CD4-positive, alpha-beta T cell treated with Interleukin-21 for 1 hour (primary cell): ENCODE results near the gene LCOR.

Source experiments
- DNase-seq: peaks from one replicate; pipeline ENCODE4 v3.0.0-alpha.2; 2020

The LCOR gene

DNA sequence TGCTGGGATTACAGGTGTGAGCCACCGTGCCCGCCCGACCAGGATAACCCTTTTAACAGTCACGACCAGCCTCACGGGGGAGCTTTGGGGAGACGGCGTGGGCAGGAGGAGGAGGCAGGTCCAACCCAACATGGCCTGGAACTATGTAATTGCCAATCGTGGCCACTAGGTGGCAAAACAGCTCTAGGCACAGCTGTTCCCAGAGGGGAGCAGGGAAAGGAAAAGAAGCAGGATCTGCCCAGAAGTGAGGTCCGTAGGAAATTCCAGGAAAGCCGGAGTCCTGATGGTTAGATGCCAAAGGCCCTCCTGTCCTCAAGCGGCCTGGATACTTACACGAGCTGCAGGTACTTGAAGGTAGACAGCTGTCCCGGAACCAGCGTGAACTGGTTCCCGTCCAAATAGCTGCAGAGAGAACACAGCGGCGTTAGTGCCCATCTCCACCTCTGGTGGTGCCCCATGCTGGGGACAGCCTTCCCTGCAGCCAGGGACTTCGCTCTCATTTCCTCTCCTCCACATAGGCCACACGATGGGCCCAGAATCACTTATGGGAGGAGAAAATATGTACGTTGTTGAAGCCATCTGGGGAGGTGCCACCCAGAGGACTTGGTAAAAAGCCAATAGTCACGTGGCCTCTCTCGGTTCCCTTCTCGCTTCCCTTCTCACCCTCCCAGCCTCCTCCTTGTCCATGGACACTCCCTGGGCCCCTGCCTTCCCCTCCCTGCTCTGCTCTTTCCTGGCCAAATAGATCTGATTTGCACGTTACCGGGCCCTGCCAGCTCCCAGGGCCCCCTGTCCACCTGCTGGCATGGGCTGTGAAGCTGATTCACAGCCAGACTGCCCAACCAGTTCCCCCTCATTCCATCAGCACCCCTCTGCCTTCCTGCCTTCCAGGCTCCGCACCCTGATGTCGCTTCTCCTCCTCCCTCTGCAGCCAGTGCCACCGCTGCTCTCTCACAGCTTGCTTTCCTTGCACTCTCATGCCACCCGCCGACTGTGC is 205.6 kb downstream of the LCOR start:
- DNase-seq: peak; percentile 66

DNA sequence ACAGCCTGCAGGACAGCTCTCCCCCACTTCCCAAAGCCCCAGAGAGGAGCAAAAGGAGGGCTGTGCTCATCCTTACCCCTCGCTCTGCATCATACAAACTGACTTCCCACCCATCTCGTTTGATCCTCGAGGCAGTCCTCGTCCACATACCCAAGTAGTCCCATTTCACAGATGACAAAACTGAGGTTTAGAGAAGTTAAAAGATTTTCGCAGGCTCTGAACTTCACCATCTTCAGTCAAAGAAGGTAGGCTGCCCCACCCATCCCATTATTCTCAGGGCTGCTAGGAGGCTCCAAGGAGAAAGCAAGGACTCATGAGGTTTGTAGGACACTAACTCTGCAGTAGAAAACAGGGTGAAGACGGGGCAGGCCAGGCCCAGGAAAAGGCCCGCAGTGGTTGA is 206.6 kb downstream of the LCOR start:
- no peak for DNase-seq

DNA sequence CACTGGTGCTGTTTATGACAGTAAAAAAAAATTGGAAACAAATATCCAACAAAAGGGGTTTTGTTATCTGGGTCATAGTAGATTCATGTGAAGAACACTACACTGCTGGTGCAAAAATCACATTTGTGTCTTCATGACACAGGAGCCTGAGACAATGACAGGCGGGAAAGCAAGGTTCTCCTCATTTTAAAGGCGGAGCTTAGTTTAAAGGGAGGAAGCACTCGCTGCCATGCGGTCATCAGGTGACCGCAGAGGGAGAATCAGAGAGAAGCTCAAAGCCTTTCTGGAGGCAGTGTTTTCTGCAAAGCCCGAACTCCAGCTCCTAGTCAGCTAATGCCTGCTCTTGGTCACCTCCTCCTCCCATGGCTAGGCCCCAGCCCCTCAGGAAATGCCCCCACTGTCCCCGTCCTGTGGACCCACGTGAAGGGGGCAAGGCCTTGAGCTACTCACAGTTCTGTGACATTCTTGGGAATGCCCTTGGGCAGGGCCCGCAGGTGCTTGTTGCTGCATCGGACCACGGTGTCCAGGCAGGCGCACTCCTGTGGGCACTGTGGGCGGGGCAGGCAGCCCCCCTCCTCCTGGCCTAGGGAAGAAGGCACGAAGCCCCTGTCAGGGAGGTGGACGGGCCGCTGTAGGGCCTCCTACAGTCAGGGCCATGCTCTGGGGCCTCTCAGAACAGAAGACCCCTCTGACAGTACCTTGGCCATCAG is 207.6 kb downstream of the LCOR start:
- no peak for DNase-seq

DNA sequence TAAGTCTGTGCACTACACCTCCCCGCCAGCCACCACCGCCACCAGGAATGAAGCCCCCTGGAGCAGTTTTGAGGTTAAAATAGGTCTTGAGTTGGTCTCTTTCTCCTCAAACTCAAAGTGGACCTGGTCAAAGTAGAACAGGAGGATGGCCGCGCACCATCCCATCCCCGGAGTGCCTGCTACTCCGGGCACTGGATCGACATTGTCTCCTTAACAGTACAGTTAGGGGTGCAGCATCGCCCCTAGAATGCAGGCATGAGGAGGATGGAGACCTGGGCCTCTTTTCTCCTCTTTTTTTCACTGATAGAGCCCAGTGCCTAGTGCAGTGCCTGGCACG is 208.1 kb downstream of the LCOR start:
- no peak for DNase-seq

DNA sequence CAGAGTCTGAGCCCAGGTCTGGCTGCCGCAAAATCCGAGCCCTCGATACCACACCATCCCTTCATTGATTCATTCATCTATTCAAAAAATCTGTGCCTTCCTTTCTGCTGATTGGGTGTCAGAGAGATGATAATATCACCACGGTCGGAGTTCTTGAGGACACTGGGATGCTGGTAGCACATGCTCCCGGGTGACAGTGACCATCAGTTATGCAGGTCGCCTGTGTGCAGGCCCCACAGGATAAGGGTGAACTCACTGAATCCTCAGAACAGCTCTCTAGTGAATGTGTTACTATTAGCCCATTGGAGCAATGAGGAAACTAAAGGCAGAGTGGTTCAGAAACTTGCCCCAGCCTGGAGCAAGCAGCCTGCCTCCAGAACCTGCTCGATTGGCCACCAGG is 208.6 kb downstream of the LCOR start:
- DNase-seq: no peak

DNA sequence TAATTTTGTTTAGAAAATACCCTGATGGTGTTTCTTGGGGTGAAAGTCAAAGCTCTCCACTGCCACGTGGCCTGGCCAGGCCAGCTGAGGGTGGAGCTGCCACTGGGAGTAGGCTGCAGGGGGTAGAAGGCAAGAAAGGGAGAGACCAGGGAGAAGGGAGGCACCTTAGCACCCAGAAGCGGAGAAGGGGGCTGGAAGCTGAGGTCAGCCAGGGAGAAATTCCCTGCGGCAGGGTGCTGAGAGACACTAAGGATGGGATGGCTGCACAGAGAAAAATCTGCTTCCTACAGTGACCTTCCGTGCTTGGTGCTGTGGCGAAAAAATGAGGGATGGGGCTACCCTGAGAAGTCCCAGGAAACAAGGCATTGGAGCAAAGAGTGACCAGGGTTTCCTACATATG is 210.0 kb downstream of the LCOR start:
- no peak for DNase-seq

DNA sequence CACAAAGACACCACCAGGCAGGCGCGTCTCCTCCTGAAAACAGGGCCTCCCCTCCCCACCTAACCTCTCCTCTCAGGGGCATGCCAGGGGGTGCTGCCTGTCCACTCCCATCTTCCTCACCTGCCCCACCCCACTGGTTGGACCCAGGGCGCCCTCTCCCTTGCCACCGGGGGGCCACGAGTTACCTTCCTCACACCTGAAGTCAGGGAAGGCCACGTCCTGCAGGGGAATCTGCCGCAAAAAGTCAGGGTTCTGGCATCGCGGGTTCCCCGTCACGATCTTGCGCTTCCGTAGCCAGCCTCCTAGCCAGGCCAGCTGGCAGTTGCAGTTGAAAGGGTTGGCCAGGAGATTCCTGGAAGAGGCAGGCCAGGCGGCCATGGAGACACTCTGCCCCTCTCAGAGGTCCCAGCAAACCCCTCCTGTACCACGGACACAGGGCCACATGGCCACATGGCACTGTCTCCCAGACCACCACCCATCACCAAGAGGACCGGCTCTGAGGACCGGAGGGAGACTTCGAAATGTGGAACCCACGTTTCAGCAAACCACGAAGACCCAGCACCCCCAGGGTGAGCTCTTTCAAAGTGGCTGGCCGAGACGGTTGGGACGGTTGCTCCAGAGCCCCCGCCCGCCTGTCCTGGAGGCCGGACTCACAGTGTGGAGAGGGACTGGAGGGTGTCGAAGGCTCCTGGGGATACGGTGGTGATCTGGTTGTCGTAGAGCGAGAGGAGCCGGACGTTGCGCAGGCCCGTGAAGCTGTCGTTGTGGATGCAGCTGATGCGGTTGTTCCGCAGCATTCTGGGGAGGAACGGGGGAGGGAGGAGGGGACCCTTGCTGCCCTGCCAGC is 210.8 kb downstream of the LCOR start:
- no peak for DNase-seq

DNA sequence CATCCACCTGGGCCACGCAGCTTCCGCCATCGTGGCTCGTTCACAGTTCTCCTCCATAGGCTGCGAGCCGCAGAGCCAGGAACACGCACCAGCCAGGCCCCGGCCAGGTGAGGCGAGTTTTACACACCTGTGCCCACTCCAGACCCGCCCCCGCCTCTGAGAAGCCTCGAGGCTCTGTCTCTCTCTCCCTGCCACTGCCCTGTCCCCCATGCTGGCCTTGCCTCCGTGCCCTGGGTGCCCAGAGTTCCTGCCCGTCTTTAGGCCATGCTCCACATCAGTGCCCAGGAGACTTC is 211.4 kb downstream of the LCOR start:
- DNase-seq: no peak
